ACHN (cell line): ENCODE measurements around the gene COMTD1.
A peak's percentile ranks its signal among the peaks of the same experiment; 100 is the strongest.

Experiments used
- DNase-seq: peaks from one replicate; pipeline ENCODE4 v3.0.0-alpha.2; 2015
- in situ Hi-C: cut with HindIII; loops from 2 replicates; pipeline ENCODE4 v1.10.0; 2017; ENCODE audit warnings: low sequenced_read_pairs, low pct_ligation_motif_present, low pct_unique_long_range_greater_than_20kb

COMTD1 gene

DNA sequence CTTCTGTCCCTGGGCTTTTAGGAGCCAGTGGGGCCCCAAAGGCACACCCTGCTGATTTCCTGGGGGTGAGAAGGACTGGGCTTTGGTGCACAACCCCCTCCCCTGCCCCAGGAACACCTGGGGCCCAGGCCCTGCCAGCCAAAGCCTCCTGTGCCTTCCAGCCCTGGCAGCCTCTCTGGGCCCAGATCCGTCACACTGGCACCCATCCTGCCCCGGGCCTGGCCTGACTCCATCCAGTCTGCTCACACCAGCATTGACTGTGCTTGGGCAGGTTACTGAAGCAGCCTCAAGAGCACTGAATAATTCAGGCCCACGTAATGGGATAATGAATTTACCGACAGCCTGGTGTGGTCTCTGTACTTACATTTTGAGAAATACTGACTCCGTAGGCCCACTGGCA lies 12.0 kb upstream of the COMTD1 start:
- no peak for DNase-seq
- in situ Hi-C loops: no loop called here

DNA sequence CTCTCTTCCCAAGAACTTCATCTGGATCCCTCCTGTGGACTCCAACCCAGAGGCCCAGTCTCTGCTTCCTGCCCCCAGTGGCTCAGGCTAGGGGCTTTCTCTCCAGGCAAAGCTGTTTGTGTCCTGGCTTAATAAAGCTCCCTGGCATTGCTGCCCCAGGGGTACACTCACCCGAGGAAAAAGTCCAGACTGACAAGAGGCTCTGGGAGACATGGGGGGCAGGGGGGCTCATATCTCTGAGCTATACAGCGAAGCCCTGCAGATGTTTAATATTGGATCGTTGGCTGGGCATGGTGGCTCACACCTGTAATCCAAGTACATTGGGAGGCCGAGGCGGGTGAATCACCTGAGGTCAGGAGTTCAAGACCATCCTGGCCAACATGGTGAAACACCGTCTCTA lies 10.7 kb upstream of the COMTD1 start:
- in situ Hi-C loops: no loop called here

DNA sequence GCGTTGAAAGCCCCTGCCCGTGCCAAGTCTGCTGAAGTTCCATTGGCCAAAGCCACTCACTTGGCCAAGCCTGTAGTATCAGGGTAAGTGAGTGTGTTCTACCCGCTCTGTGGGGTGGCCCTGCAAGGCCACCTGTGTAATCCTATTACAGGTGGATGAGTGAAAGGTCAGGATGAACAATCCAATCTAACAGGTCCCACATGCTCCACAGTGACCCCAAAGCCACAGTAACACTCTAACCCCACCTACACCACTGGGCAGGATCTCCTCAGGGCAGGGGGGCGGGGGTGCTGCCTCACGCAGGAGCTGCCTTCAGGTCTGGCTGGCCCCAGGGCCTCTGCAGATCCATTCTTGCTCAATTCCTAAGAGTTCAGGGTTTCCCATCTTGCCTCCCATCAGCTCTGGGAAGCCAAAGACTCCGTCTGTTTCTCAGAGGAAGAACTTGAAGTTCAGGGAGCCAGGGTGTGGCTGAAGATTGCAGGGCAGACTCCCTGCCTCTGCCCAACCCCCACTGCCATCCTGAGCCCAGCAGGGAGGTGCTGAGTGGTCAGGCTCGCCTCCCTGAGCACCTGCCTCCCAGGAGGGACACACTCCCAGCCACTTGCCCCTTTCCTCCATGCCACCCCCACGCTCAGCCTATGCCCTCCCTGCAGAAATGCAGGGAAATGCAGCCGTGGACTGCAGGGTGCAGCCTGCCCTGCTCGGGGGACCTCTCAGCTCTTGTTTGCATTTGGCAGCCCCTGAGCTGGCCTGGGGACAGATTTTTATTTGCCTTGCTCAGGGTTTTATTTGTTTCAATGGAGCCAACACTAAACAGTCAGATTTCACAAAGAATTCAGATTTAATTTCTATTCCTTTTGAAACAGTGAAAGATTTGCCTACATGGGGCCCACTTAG lies 9.8 kb upstream of the COMTD1 start:
- in situ Hi-C loops: no loop called here
- DNase-seq: no peak

More for the DNA sequence above, 10.7 kb upstream of the COMTD1 start:
- DNase-seq: no peak

DNA sequence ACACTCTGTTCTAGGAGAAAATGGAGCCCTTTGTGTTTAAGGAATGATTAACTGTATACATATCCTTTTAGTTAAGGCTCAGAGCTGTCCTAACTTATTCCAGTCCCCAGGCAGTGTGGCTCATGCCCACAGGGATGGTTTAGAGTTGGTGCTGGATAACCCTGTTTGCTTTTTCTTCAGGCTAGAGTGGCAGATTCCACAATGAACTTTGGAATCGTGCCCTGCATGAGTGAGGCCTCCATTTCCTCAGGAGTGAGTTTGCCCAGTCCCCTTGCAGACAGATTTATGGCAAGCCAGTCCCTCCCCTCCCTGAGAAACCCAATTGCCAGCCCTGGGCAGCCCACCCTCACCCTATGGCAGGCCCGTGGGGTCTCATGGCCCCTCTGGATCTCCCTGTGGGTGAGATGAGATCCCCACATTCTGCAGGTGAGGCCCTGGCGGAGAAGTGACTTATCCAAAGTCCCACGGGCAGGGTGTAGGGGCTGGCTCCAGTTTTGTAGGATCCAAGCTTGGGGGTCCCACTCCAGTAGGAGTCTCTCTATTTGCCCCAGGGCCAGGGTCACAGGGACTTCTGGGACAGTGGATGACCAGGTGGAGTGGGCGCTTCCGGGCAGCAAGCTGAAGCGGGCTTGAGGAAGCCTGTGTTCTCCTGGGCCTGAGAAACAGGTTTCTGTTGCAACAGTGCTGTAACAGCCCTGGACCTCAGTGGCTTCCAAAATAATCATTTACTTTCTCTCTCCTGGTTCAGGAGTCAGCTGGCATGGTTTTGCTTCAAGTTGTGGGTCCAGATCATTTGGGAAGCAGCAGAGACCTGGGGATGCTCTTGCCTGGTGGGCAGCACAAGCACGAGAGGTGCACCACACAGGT lies 9.0 kb upstream of the COMTD1 start:
- in situ Hi-C loops: no loop called here
- no peak for DNase-seq

DNA sequence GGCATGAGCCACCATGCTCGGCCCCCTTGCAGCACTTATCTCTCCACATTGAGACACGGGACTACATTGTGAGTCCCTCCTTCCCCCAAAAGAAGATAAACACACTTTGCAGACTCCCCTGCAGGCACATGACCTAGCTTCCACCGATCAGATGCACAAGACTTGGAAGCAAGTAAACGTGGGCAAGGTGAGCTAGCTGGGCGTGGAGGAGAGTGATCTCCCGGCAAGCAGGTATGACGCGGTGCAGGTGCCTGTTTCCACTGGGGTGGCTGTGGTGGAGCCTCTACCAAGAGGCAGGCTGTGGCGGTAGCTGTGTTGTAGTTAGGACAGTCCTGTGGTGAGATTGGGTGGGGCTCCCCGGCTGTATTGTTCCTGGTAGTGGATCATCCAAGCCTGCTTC lies 7.7 kb upstream of the COMTD1 start:
- in situ Hi-C loops: no loop called here
- no peak for DNase-seq

DNA sequence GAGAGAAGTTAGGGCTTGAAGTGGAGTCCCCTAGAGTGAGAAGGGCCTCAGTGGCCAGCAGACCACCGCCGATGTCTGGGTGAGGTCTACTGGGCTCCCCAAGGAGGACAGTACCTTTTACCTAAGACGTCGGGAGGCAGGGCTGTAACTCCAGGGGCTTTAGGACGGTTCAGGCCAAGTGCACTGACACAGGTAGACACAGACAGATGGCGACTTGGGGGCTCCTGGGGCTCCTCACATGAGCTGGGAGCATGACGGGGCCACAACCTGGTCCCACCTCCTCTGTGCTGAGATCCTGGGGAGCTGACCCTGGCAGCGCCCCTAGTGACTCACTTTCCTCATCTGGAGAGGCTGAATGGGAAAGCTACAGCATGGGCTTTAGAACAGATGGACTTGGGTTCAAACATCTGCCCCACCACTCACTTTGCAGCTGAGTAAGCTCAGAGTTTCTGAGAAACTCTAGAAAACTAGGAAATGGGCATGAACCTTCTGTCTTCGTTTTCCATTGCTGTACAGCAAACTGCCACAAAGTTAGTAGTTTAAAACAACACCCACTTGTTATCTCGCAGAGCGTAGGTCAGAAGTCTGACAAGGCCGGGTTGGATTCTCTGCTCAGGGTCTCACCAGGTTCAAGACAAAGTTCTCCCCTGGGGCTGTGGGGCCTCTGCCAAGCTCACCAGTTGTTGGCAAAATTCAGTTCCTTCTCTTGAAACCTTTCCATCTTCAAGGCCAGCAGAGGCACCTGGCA lies 4.7 kb upstream of the COMTD1 start:
- in situ Hi-C loops: no loop called here

DNA sequence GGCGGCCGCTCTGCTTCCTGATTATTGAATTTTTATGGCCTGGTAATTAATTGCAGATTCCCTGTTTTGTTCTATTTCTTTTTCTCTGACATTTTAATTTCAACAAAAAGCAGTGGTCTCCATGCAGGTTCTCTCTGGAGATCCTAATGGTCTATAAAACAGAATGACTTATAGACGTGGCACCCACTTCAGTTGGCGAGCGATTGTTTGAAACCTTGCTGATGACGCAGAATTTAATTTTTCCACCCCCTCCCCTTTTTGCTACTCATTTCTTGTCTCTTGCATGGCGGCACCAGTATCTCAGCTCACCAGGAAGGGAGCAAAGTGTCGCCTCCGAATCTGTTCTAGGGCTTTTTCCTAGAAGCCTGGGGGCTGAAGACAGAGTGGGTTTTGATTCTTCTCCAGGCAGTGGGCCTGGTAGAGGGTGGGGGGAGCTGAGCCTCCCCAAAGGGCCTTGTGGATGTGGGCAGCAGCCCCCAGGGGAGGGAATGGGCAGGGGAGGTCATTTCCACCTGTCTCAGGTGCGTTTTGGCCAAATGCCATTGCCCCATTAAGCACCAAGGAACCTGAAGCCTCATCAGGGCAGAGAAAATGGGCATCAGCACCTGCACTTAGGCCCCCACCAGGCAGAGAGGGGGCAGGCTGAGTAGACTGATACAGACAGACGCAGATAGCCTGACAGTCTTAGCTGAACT lies 3.5 kb upstream of the COMTD1 start:
- no peak for DNase-seq
- in situ Hi-C loops: no loop called here

More for the DNA sequence above, 4.7 kb upstream of the COMTD1 start:
- DNase-seq: no peak

DNA sequence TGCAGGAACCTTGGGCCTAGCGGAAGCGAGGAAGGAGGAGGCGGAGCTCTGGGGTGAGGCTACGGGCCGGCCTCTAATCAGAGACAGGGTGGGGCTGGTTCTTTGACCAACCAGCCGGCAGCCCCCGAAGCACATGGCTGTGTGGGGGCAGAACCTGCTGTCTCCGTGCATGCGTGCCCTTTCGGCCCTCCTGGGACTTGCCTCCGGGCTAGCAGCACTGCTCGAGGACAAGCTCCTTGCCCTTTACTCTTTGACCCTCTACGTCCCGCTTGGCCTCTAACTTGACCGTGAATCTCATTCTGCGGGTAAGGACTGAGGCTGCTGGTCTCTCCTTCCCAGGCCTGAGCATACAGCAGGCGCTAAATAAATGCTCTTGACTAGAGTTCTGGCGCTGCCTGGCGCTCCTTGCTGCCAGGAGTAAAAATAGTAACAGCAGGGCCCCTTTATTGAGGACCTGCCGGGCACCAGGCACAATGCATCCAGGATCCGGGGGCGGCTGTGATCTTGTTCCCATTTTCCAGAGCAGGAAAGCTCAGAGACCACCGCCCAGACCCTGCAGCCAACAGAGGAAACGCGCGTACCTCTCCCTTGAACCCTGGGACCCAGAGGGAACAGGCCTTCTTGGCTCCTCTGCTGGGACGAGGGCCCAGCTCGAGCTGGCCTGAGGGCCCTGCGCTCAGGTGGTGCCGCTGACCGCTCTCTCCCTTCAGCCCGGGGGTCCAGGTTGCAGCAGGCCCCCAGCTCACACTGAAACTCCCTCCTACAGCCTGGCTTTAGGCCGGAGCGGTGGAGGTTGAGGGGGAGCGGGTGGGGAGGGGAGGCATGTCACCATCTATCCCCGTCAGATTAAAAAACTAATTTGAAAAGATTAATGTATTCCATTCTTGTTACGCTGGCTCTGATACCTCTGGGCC lies 2.7 kb upstream of the COMTD1 start:
- in situ Hi-C loops: no loop called here

DNA sequence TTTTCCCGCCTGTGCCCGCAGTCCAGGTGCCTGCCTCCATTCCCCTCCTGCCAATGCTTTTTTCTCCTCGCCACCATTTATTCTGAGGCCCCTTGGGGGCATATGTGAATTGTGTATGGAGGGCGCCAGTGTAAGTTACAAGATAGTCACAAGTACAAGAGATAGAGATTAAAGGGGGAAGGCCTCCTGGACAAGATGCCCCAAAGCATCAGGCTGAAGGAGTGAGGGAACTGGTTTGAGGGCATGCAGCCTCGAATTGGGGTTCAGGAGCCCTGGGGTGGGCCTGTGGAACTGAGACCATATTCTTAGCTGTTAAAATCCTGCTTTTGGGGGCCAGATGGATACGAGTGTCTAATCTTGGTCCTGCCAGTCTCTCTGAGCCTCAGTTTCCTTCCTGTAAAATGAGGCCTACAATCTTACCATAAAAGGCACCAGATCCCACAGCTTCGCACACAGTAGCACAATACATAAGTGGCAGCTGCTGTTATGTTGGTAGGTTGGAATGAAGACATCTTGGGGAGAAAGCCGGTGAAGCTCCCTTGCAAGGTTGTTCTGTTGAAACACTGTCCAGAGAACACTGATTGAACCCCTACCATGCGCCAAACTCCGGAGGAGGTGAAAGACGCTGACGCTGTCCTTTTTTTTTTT lies 545 bp upstream of the COMTD1 start:
- in situ Hi-C loops: no loop called here

More for the DNA sequence above, 2.7 kb upstream of the COMTD1 start:
- DNase-seq: no peak

DNA sequence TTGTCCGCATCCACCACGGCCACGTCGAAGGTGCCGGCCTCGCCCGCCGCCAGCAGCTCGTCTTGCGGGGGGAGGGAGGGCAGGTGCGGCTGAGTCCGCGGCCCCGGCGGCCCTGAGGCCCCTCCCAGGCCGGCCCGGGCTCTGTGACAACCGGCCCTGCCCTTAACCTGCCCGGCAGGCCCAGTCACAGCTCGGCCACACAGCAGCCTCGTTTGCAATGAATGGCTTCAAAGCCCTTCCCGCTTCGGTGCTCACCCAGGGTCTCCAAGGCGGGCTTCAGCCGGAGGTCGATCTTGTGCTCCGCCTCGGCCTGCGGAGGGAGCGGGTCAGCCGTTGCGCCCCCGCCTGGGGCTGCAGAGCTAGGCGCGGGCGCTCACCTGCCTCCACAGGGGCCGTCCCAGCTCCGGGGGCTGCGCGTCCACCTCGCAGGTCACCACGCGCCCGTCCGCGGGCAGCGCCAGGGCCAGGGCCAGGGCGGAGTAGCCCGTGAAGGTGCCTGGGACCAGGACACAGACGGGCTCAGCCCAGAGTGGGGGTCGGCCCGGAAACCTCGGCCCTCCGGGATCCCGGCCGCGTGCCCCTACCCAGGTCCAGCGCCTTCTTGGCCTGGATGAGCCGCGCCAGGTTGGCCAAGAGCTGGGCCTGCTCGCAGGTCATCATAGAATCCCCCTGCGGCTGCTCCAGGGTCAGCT lies 928 bp downstream of the COMTD1 start:
- in situ Hi-C loops: no loop called here

More for the DNA sequence above, 545 bp upstream of the COMTD1 start:
- DNase-seq: no peak

DNA sequence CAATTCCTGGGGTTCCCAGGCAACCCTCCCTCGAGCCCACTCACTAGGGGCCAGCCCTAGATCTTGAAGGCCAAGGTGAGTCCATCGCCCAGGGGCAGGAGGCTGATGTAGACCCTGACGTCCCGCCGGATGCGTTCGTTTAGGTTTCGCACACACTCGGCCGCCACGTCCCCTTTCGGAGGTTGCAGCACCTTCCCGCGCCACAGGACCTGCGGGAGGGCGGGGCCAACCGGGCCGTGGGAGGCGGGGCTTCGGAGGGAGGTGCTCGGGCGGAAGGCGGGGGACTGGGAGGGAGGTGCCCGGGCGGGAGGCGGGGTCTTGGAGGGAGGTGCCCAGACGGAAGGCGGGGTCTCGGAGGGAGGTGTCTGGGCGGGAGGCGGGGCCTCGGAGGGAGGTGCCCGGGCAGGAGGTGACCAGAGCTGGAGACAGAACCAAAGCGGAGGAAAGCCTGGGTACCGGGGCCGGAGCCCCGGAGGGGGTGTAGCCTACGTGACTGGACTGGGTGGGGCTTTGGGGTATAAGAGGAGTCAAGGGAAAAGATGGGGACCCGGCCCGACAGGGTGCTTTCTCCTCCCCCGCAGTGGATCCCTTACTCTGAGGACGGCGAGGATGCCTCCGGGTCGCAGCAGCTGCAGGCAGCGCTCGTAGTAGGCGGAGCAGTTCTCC lies 1.6 kb downstream of the COMTD1 start:
- in situ Hi-C loops: no loop called here
- peak; percentile 94 for DNase-seq

More for the DNA sequence above, 928 bp downstream of the COMTD1 start:
- DNase-seq: no peak

DNA sequence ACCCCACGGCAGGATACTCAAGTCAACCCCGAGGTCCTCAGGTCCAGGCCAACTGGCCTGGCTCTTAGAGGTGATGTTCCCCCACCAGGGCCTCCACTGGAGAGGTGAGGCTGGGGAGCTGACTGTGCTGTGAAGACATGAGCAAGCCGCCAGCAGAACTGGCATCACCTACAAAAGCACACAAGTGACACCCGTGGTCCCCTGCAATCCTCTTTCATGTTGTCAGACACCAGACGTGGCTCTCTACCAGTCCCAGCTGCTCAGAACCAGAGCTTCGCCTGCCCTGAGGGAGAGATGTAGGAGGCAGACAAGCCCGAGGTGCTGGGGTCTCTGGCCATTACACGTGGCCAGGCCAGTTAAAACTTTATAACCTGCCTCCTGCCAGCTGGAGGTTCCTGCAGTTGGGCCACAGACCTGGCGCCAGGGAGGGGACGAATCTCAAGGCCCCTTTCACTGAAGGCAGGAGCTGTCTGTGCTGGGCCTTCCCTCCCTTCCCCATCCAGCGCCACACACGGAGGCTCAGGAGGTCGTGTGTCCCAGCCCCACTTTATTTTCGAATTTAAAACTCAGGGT lies 2.2 kb downstream of the COMTD1 start:
- in situ Hi-C loops: no loop called here
- DNase-seq: no peak

DNA sequence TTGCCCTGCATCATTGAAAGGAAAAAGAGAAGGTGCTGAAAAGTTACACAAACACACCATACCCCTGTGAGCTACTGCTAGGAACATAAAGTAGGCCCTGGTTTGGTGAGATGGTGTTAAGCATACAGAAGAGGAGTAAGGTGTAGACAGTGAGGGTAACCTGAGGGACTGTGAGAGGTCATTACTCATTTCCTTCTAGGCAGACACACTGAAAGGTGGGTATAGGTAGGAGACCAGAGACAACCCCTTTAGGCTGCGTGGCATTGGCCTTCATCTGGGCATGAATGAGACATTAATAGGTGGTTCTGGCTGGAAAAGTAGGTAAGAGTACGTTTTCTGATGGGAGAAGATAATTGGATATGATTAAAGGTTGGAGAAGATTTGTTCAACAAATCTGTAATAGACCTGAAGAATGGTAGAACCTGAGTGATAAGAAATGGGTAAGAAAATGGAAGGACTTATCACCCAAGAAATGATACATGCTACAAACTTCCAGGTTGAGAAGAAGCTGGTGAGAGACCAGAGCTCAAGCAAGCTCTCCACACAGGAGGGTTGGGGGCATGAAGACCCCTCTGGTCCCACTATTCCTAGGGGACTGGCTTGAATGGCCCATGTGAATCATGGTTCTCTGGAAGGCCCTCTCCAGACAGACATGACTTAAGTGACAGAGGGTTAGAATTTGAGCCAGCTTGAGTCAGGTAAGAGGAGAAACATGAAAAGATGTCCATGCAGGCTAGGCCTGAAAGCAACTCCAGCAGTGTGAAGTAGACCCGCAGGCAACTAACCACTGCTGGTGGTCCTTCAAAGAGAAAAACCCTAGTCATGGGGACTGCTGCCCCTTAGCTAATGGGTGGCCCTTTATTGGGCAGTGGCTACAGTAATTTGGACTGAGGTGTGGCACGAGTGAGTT lies 3.8 kb downstream of the COMTD1 start:
- no peak for DNase-seq
- in situ Hi-C loops: no loop called here

DNA sequence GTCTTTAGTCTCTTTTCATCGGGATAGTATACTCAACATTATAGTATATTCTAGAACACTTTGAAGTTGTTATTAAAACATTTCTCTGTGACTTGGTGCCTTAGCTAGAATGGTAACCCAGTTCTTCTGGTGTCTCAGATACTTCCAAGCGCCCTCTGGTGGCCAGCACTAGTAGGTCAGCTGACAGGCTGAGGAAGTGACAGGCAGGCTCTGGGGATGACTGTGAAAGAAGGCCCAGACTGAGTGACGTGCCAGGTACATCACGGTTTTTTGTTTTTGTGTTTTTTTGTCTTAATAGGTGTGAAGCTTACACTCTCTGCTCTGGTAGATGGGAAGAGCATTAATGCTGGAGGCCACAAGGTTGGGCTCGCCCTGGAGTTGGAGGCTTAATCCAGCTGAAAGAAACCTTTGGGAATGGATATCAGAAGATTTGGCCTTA lies 5.1 kb downstream of the COMTD1 start:
- in situ Hi-C loops: no loop called here
- peak; percentile 92 for DNase-seq

DNA sequence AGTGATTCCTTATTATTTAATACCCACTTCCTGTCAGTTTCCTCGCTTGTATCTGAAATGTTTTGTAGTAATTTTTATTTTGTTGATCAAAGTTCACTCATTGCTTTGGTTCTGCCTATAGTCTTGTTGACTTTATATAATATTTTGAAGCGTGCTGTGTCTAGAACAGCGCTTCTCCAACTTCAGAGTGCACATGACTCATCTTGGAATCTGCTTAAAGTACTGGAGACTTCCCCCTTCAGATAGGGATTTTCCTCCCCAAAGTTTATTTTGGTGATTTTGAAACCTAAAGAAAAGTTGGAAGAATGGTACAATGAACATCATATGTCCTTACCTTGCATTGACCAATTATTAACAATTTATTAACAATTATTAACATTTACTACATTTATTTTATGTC lies 5.8 kb downstream of the COMTD1 start:
- peak; percentile 47 for DNase-seq
- in situ Hi-C loops: no loop called here
